B cell (primary cell): Measurements from ENCODE around the gene GANAB.

Source experiments
- EZH2 ChIP-seq: IDR thresholded peaks from 2 replicates; pipeline ENCODE4 v1.6.1; 2012; ENCODE audit warnings: borderline replicate concordance, low read depth, mild to moderate bottlenecking, moderate library complexity, low read length; ENCODE audit not compliant: insufficient read depth, poor library complexity, severe bottlenecking
- TF ChIP-seq, protein P1 (sequence below): fragments of 200-600 bp; IDR thresholded peaks from one replicate; pipeline ENCODE4 v1.8.0; 2022; ENCODE audit warnings: antibody characterized with exemption, mild to moderate bottlenecking

DNA sequence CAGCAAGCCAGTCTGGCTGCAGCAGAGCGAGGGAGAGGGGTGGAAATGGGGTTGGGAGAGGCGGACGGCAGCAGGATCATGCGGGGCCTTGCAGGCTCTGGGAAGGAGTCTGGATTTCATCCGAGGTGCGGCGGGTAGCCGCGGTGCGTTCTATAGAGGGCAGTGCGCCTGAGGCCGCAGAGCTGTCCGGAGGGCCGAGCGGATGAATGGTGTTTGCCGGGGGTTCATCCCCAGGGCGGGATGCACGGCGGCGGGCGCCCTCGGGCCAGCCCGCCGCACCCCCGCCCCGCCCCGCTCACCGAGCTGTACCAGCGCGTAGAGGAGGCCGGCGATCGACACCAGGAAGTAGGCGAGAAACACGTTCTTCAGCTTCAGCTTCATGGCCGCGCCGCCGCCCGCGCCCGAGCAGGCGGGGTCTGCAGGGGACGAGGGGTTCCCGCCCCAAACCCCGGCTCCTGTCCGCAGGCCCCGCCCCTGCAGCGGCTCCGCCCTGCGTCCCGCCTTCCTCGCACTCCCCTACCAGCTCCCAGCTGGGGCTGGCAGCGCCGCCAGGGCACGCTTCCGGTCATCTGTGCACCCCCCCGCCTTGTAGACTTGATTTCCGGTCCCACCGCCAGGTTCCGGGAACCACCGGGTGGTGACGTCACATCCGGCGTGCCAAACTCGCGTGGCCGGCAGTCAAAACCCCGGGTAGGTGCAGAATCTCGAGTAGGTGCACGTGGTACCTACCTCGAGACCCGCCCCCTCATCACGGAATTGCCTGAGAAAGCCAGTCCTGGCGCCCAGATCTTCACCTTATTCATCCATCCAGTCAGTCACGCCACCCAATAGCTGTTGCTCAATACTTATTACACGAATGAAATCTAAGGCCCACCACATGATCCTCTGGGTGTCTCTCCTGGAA lies 24.6 kb downstream of the GANAB start, which contains the start of gene B3GAT3:
- TF ChIP-seq, protein P1, sequence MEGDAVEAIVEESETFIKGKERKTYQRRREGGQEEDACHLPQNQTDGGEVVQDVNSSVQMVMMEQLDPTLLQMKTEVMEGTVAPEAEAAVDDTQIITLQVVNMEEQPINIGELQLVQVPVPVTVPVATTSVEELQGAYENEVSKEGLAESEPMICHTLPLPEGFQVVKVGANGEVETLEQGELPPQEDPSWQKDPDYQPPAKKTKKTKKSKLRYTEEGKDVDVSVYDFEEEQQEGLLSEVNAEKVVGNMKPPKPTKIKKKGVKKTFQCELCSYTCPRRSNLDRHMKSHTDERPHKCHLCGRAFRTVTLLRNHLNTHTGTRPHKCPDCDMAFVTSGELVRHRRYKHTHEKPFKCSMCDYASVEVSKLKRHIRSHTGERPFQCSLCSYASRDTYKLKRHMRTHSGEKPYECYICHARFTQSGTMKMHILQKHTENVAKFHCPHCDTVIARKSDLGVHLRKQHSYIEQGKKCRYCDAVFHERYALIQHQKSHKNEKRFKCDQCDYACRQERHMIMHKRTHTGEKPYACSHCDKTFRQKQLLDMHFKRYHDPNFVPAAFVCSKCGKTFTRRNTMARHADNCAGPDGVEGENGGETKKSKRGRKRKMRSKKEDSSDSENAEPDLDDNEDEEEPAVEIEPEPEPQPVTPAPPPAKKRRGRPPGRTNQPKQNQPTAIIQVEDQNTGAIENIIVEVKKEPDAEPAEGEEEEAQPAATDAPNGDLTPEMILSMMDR: no peak
- TF ChIP-seq EZH2: no peak
